ENCODE measurements around the gene ZFYVE26.

ZFYVE26 gene

DNA sequence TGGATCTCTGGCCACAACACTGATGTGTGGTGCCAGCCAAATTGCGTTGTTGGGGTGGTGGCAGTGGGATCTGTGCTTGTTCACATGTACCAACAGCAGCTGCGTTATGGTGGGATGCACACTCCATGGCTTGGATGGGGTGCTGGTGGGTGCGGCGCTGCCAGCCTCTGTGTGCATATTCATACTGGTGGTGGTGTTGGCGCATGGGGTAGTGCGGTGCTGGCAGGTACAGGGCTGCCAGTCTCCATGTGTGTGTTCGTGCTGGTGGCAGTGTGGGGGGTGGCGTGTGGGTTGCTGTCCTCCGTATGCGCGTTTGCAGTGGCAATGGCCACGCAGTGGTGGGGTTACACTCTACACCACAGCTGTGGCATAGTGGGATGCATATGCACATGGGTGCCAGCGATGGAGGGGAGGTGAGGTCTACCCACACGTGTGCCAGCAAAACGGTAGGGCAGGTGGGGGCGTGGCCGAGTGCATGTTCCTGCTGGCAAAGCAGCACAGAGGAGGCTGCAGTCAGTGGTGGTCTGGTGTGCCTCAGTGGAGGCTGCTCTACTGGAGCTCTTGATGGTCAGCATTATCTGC, 29.7 kb upstream of the ZFYVE26 start:
- TF ChIP-seq ARNTL (CRISPR knock-in tag; IDR thresholded peaks at IDR 0.05; ENCODE audit: borderline replicate concordance, low read depth) (no peak), CSDC2 (CRISPR knock-in tag; IDR thresholded peaks at IDR 0.05) (no peak), ZNF565 (CRISPR knock-in tag; conservative IDR thresholded peaks at IDR 0.05; ENCODE audit: low read depth) (no peak), SNAI2 (CRISPR knock-in tag; IDR thresholded peaks at IDR 0.05) (no peak), ZC3H10 (CRISPR knock-in tag; IDR thresholded peaks at IDR 0.05) (no peak), TCF4 (CRISPR knock-in tag; IDR thresholded peaks at IDR 0.05; ENCODE audit: borderline replicate concordance) (no peak), ZNF8 (CRISPR knock-in tag; IDR thresholded peaks at IDR 0.05) (no peak), OSR1 (CRISPR knock-in tag; IDR thresholded peaks at IDR 0.05) (no peak), ESRRG (CRISPR knock-in tag; IDR thresholded peaks at IDR 0.05) (no peak), GLIS3 (CRISPR knock-in tag; IDR thresholded peaks at IDR 0.05) (no peak), ISL1 (CRISPR knock-in tag; IDR thresholded peaks at IDR 0.05) (no peak)
- TF ChIP-seq, protein P1, sequence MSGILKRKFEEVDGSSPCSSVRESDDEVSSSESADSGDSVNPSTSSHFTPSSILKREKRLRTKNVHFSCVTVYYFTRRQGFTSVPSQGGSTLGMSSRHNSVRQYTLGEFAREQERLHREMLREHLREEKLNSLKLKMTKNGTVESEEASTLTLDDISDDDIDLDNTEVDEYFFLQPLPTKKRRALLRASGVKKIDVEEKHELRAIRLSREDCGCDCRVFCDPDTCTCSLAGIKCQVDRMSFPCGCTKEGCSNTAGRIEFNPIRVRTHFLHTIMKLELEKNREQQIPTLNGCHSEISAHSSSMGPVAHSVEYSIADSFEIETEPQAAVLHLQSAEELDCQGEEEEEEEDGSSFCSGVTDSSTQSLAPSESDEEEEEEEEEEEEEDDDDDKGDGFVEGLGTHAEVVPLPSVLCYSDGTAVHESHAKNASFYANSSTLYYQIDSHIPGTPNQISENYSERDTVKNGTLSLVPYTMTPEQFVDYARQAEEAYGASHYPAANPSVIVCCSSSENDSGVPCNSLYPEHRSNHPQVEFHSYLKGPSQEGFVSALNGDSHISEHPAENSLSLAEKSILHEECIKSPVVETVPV (CRISPR knock-in tag; IDR thresholded peaks at IDR 0.05): no peak
- TF ChIP-seq, protein P2, sequence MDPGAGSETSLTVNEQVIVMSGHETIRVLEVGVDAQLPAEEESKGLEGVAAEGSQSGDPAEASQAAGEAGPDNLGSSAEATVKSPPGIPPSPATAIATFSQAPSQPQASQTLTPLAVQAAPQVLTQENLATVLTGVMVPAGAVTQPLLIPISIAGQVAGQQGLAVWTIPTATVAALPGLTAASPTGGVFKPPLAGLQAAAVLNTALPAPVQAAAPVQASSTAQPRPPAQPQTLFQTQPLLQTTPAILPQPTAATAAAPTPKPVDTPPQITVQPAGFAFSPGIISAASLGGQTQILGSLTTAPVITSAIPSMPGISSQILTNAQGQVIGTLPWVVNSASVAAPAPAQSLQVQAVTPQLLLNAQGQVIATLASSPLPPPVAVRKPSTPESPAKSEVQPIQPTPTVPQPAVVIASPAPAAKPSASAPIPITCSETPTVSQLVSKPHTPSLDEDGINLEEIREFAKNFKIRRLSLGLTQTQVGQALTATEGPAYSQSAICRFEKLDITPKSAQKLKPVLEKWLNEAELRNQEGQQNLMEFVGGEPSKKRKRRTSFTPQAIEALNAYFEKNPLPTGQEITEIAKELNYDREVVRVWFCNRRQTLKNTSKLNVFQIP (CRISPR knock-in tag; IDR thresholded peaks at IDR 0.05; ENCODE audit: borderline replicate concordance, low read depth): no peak
- no peak for ATAC-seq

DNA sequence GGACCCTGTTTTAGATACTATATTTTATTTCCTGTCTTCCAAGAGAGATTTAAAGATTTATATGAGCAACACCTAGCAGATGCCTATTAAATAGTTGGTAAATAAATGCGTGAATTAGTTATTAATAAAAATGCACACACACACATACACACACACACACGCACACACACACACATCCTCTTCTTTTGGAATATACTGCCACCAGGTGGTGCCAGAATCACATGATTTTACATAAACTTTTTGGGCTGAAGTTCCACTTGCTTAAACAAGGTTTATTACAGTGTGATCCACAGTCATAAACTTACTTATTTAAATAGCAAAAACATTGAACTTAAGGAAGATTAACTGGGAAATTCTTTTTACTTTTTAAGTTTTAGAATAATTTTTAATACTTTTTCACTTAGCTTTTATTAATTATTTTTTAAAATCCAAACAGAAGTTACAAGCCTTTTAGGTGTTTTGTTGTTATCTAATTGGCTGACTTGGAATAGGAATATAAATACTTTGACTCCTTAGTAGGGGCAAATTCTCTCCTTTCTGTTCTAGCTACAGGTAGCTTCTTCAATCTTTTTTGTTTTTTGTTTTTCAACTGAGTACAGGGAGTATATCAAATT, 20.7 kb upstream of the ZFYVE26 start:
- ATAC-seq: peak; percentile 63
- TF ChIP-seq BACH2 (CRISPR knock-in tag; IDR thresholded peaks at IDR 0.05; ENCODE audit: borderline replicate concordance) (no peak), OSR1 (CRISPR knock-in tag; IDR thresholded peaks at IDR 0.05) (no peak), RARB (CRISPR knock-in tag; IDR thresholded peaks at IDR 0.05) (no peak), ESRRG (CRISPR knock-in tag; IDR thresholded peaks at IDR 0.05) (no peak), PPARA (CRISPR knock-in tag; IDR thresholded peaks at IDR 0.05; ENCODE audit: borderline replicate concordance) (no peak), ZFP3 (CRISPR knock-in tag; IDR thresholded peaks at IDR 0.05) (no peak), ZNF70 (CRISPR knock-in tag; IDR thresholded peaks at IDR 0.05) (no peak), GLIS3 (CRISPR knock-in tag; IDR thresholded peaks at IDR 0.05) (no peak), ZNF8 (CRISPR knock-in tag; IDR thresholded peaks at IDR 0.05) (no peak), ZFP30 (CRISPR knock-in tag; IDR thresholded peaks at IDR 0.05) (no peak), ZNF565 (CRISPR knock-in tag; conservative IDR thresholded peaks at IDR 0.05; ENCODE audit: low read depth) (no peak), TCF4 (CRISPR knock-in tag; IDR thresholded peaks at IDR 0.05; ENCODE audit: borderline replicate concordance) (no peak), TOX (CRISPR knock-in tag; IDR thresholded peaks at IDR 0.05; ENCODE audit: borderline replicate concordance) (no peak), CSDC2 (CRISPR knock-in tag; IDR thresholded peaks at IDR 0.05) (no peak)
- TF ChIP-seq, protein P2 (CRISPR knock-in tag; IDR thresholded peaks at IDR 0.05; ENCODE audit: borderline replicate concordance, low read depth): no peak
- TF ChIP-seq, protein P3, sequence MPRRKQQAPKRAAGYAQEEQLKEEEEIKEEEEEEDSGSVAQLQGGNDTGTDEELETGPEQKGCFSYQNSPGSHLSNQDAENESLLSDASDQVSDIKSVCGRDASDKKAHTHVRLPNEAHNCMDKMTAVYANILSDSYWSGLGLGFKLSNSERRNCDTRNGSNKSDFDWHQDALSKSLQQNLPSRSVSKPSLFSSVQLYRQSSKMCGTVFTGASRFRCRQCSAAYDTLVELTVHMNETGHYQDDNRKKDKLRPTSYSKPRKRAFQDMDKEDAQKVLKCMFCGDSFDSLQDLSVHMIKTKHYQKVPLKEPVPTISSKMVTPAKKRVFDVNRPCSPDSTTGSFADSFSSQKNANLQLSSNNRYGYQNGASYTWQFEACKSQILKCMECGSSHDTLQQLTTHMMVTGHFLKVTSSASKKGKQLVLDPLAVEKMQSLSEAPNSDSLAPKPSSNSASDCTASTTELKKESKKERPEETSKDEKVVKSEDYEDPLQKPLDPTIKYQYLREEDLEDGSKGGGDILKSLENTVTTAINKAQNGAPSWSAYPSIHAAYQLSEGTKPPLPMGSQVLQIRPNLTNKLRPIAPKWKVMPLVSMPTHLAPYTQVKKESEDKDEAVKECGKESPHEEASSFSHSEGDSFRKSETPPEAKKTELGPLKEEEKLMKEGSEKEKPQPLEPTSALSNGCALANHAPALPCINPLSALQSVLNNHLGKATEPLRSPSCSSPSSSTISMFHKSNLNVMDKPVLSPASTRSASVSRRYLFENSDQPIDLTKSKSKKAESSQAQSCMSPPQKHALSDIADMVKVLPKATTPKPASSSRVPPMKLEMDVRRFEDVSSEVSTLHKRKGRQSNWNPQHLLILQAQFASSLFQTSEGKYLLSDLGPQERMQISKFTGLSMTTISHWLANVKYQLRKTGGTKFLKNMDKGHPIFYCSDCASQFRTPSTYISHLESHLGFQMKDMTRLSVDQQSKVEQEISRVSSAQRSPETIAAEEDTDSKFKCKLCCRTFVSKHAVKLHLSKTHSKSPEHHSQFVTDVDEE (CRISPR knock-in tag; IDR thresholded peaks at IDR 0.05): no peak

DNA sequence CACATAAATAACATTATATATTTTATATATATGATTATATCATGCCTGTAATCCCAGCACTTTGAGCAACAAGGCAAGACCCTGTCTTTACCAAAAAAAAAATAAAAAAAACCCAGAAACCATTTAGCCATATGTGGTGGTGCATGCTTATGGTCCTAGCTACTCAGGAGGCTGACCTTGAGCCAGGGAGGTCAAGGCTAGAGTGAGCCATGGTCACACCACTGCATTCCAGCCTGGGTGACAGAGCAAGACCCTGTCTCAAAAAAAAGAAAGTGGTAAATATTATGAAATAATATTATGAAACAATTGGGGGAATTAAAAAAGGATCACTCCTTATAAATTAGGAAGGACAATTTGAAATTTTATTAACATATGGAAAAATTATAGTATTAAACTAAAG, 19.2 kb upstream of the ZFYVE26 start:
- ATAC-seq: no peak

More for the DNA sequence above, 19.2 kb upstream of the ZFYVE26 start:
- TF ChIP-seq, protein P4, sequence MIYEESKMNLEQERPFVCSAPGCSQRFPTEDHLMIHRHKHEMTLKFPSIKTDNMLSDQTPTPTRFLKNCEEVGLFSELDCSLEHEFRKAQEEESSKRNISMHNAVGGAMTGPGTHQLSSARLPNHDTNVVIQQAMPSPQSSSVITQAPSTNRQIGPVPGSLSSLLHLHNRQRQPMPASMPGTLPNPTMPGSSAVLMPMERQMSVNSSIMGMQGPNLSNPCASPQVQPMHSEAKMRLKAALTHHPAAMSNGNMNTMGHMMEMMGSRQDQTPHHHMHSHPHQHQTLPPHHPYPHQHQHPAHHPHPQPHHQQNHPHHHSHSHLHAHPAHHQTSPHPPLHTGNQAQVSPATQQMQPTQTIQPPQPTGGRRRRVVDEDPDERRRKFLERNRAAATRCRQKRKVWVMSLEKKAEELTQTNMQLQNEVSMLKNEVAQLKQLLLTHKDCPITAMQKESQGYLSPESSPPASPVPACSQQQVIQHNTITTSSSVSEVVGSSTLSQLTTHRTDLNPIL (CRISPR knock-in tag; IDR thresholded peaks at IDR 0.05; ENCODE audit: low read depth): no peak
- TF ChIP-seq ISL1 (CRISPR knock-in tag; IDR thresholded peaks at IDR 0.05): no peak
- TF ChIP-seq, protein P1 (CRISPR knock-in tag; IDR thresholded peaks at IDR 0.05): no peak
- TF ChIP-seq SNAI2 (CRISPR knock-in tag; IDR thresholded peaks at IDR 0.05): no peak
- TF ChIP-seq, protein P2 (CRISPR knock-in tag; IDR thresholded peaks at IDR 0.05; ENCODE audit: borderline replicate concordance, low read depth): no peak
- no peak for TF ChIP-seq TOX (CRISPR knock-in tag; IDR thresholded peaks at IDR 0.05; ENCODE audit: borderline replicate concordance)
- TF ChIP-seq RARB (CRISPR knock-in tag; IDR thresholded peaks at IDR 0.05): no peak
- no peak for TF ChIP-seq PPARA (CRISPR knock-in tag; IDR thresholded peaks at IDR 0.05; ENCODE audit: borderline replicate concordance)

Measured in SK-N-SH treated with all-trans-retinoic acid at 6 μM for 48 hours (cell line).